DOHH2 (cell line): ENCODE results near the gene C1orf146.

Source experiments
- H3F3A ChIP-seq: fragments of 200-600 bp; sonication (generic), shearing (Covaris generic); 2 replicates; pipeline ENCODE4 v1.6.0; 2016; ENCODE audit warnings: antibody characterized with exemption, mild to moderate bottlenecking; ENCODE audit not compliant: control insufficient read depth, insufficient read depth
- H3K27ac ChIP-seq: fragments of 200-600 bp; sonication (generic); 2 replicates; pipeline ENCODE4 v1.5.1; 2014; ENCODE audit warnings: low read depth, mild to moderate bottlenecking, low read length, moderate library complexity
- H3K27me3 ChIP-seq: fragments of 200-600 bp; sonication (generic); 2 replicates; pipeline ENCODE4 v1.6.1; 2014; ENCODE audit warnings: mild to moderate bottlenecking, low read length, mixed read lengths; ENCODE audit not compliant: control insufficient read depth
- H3K36me3 ChIP-seq: fragments of 200-600 bp; sonication (generic); 2 replicates; pipeline ENCODE4 v1.6.1; 2014; ENCODE audit warnings: mild to moderate bottlenecking, low read length, moderate library complexity, mixed read lengths; ENCODE audit not compliant: control insufficient read depth
- H3K4me1 ChIP-seq: fragments of 200-600 bp; sonication (generic); 2 replicates; pipeline ENCODE4 v1.6.1; 2014; ENCODE audit warnings: mild to moderate bottlenecking, low read length, mixed read lengths; ENCODE audit not compliant: control insufficient read depth
- H3K4me2 ChIP-seq: fragments of 200-600 bp; sonication (generic); 2 replicates; pipeline ENCODE4 v1.6.0; 2014; ENCODE audit warnings: mild to moderate bottlenecking, low read length, moderate library complexity
- H3K4me3 ChIP-seq: fragments of 200-600 bp; sonication (generic); 2 replicates; pipeline ENCODE4 v1.5.1; 2014; ENCODE audit warnings: mild to moderate bottlenecking, low read length, mixed read lengths
- H3K79me2 ChIP-seq: fragments of 200-600 bp; sonication (generic); 2 replicates; pipeline ENCODE4 v1.6.1; 2014; ENCODE audit warnings: mild to moderate bottlenecking, low read length, mixed read lengths; ENCODE audit not compliant: control insufficient read depth
- H3K9me2 ChIP-seq: fragments of 200-600 bp; sonication (generic); replicated peaks from 2 replicates; pipeline ENCODE4 v1.6.1; 2014; ENCODE audit warnings: mild to moderate bottlenecking, low read length, mixed read lengths; ENCODE audit not compliant: control insufficient read depth
- H3K9me3 ChIP-seq: fragments of 200-600 bp; sonication (generic); 2 replicates; pipeline ENCODE4 v1.6.1; 2014; ENCODE audit warnings: antibody characterized with exemption, low read length, mixed read lengths; ENCODE audit not compliant: control insufficient read depth, insufficient read depth
- H4K20me1 ChIP-seq: fragments of 200-600 bp; sonication (generic); 2 replicates; pipeline ENCODE4 v1.6.0; 2014; ENCODE audit warnings: low read depth, mild to moderate bottlenecking, antibody characterized with exemption, low read length, moderate library complexity; ENCODE audit not compliant: control insufficient read depth, insufficient read depth
- CTCF ChIP-seq: fragments of 200-600 bp; sonication (generic); IDR thresholded peaks from one replicate; pipeline ENCODE4 v1.5.1; 2014; ENCODE audit warnings: antibody characterized with exemption, mild to moderate bottlenecking, low read depth, low read length; ENCODE audit not compliant: poor library complexity, severe bottlenecking
- EZH2phosphoT487 ChIP-seq: fragments of 200-600 bp; sonication (generic); IDR thresholded peaks from 2 replicates; pipeline ENCODE4 v1.6.1; 2017; ENCODE audit warnings: borderline replicate concordance, mild to moderate bottlenecking, antibody characterized with exemption, low read length, moderate library complexity, mixed read lengths

C1orf146 gene

GRCh38 chr1:92203105-92203504 is 14.6 kb upstream of the C1orf146 start:
- Histone ChIP-seq H3F3A (no peaks in the 10 kb centered on the region), H3K4me3 (no peak overlapping the region), H3K27ac (no peak overlapping the region), H3K9me3 (0 out of 2 replicates have a peak, but pooled peaks cover 3% of the 10 kb centered on the region), H3K4me1 (peaks cover 5% of the 10 kb centered on the region), H3K4me2 (no peak overlapping the region), H3K36me3 (no peaks in the 10 kb centered on the region), H3K27me3 (no peaks in the 10 kb centered on the region), H3K79me2 (no peaks in the 10 kb centered on the region), H4K20me1 (no peaks in the 10 kb centered on the region), H3K9me2 (no peaks in the 10 kb centered on the region)
- TF ChIP-seq CTCF: no peak
- TF ChIP-seq EZH2phosphoT487: no peak

GRCh38 chr1:92210701-92211100 is 7.0 kb upstream of the C1orf146 start:
- no peaks in the 10 kb centered on the region for H3K36me3 ChIP-seq
- H3K9me3 ChIP-seq: 0 out of 2 replicates have a peak, but pooled peaks cover 3% of the 10 kb centered on the region
- no peaks in the 10 kb centered on the region for H3K9me2 ChIP-seq
- H3K4me3 ChIP-seq: no peak overlapping the region
- H3K27ac ChIP-seq: no peak overlapping the region
- no peaks in the 10 kb centered on the region for H3F3A ChIP-seq
- no peak overlapping the region for H3K4me2 ChIP-seq
- no peaks in the 10 kb centered on the region for H4K20me1 ChIP-seq
- H3K79me2 ChIP-seq: no peaks in the 10 kb centered on the region
- TF ChIP-seq EZH2phosphoT487 (no peak), CTCF (no peak)
- H3K4me1 ChIP-seq: no peaks in the 10 kb centered on the region
- no peaks in the 10 kb centered on the region for H3K27me3 ChIP-seq

- Histone ChIP-seq H3K9me2 (no peaks in the 10 kb centered on the region), H3K4me2 (no peak overlapping the region), H3K9me3 (0 out of 2 replicates have a peak, but pooled peaks cover 3% of the 10 kb centered on the region), H3K4me1 (no peaks in the 10 kb centered on the region), H3K27ac (no peak overlapping the region), H3K4me3 (no peak overlapping the region), H3K27me3 (no peaks in the 10 kb centered on the region), H3F3A (no peaks in the 10 kb centered on the region), H3K79me2 (no peaks in the 10 kb centered on the region), H3K36me3 (no peaks in the 10 kb centered on the region), H4K20me1 (no peaks in the 10 kb centered on the region)
- TF ChIP-seq EZH2phosphoT487: no peak
- no peak for TF ChIP-seq CTCF
Observed at GRCh38 chr1:92211166-92211565, 6.5 kb upstream of the C1orf146 start.

GRCh38 chr1:92218559-92218958 is 844 bp downstream of the C1orf146 start:
- no peaks in the 10 kb centered on the region for H3K27me3 ChIP-seq
- no peak overlapping the region for H3K4me3 ChIP-seq
- no peak overlapping the region for H3K4me2 ChIP-seq
- no peak for TF ChIP-seq CTCF
- no peak for TF ChIP-seq EZH2phosphoT487
- H3K9me3 ChIP-seq: no peaks in the 10 kb centered on the region
- no peaks in the 10 kb centered on the region for H3K79me2 ChIP-seq
- H3K4me1 ChIP-seq: no peaks in the 10 kb centered on the region
- H3K9me2 ChIP-seq: no peaks in the 10 kb centered on the region
- H3F3A ChIP-seq: no peaks in the 10 kb centered on the region
- no peak overlapping the region for H3K27ac ChIP-seq
- H4K20me1 ChIP-seq: no peaks in the 10 kb centered on the region
- no peaks in the 10 kb centered on the region for H3K36me3 ChIP-seq
